Measurements from ENCODE around the gene RNPC3. TPM values are rescaled to one million over a fixed set of nuclear protein-coding genes. Genes with fewer than 3 reads are reported as not detected.
"Not testable (repeated sequence)": the region's sequence is repeated elsewhere in the genome, so short reads cannot be mapped to it uniquely, and the experiment has no call there.

The RNPC3 gene
- total and polyA plus RNA-seq, 9 of the 15 experiments (the other 6 are each of a cell fraction or from before 2014, with no cell fraction given), result 5.4 to 31.4 (median 17.1) TPM

- in situ Hi-C loops (cut with MboI), result no loop called here
- ATAC-seq, result no peak
- intact Hi-C loops (cut with micrococcal nuclease), result no loop called here
- no peak for FAIRE-seq
- TF ChIP-seq ETV6 (IDR thresholded peaks at IDR 0.05; ENCODE audit: borderline replicate concordance in 1 of 2, low read depth in 2 of 2, low read length in 1 of 2) (no peak), ETV6 (CRISPR knock-in tag; IDR thresholded peaks at IDR 0.05; ENCODE audit: borderline replicate concordance) (no peak), ZNF197 (CRISPR knock-in tag; IDR thresholded peaks at IDR 0.05; ENCODE audit: low read depth) (no peak), ZNF324 (CRISPR knock-in tag; IDR thresholded peaks at IDR 0.05) (no peak), MLLT1 (IDR thresholded peaks at IDR 0.05) (no peak), ZHX1 (conservative IDR thresholded peaks at IDR 0.05; ENCODE audit: low read length) (no peak), RAD21 (CRISPR knock-in tag; conservative IDR thresholded peaks at IDR 0.05 in 1 of 2, IDR thresholded peaks at IDR 0.05 in 1 of 2) (no peak), ZNF274 (IDR thresholded peaks at IDR 0.05; ENCODE audit: borderline replicate concordance, low read depth, low read length) (no peak), FOXA3 (CRISPR knock-in tag; conservative IDR thresholded peaks at IDR 0.05 in 1 of 2, IDR thresholded peaks at IDR 0.05 in 1 of 2) (no peak), SRSF9 (IDR thresholded peaks at IDR 0.05; ENCODE audit: borderline replicate concordance, low read depth, low read length) (no peak)
- BruUV-seq (replicated peaks), result no TSS peak
- Histone ChIP-seq H3K9me3 (replicated peaks; ENCODE audit: control insufficient read depth, insufficient read depth, low read depth, low read length) (no peaks in the 10 kb centered on the region), H3K79me2 (ENCODE audit: control insufficient read depth, insufficient read depth, low read length) (no peaks in the 10 kb centered on the region), H3K4me1 (replicated peaks in 1 of 2; ENCODE audit: control insufficient read depth in 2 of 2, insufficient read depth in 2 of 2, low read length in 2 of 2) (no peaks in the 10 kb centered on the region), H3K4me3 (no peak overlapping the region), H2AFZ (ENCODE audit: low read depth, low read length) (no peak overlapping the region), H4K20me1 (replicated peaks; ENCODE audit: control insufficient read depth, insufficient read depth, low read length) (no peaks in the 10 kb centered on the region), H3K4me2 (ENCODE audit: insufficient read depth, low read length) (no peak overlapping the region), H3K27me3 (ENCODE audit: control insufficient read depth in 2 of 2, insufficient read depth in 2 of 2, low read length in 2 of 2) (no peaks in the 10 kb centered on the region), H3K9ac (ENCODE audit: insufficient read depth in 1 of 2, low read depth in 2 of 2, low read length in 2 of 2) (no peak overlapping the region), H3K27ac (ENCODE audit: extremely low read depth, low read depth, low read length) (no peak overlapping the region), H3K36me3 (ENCODE audit: control insufficient read depth, insufficient read depth, low read length) (peaks cover 3% of the 10 kb centered on the region; the same call in 1 of the 3 replicates), H3K9me1 (ENCODE audit: control insufficient read depth, insufficient read depth, low read length) (no peaks in the 10 kb centered on the region)
- ChIA-PET CTCF (ENCODE audit: low intra/inter-chr PET ratio) (no interaction called here), POLR2A (no interaction called here)
- DNase-seq (ENCODE audit: extremely low read depth in 1 of 4, low spot score in 3 of 4), result no peak
These were observed 34.9 kb downstream of the RNPC3 start for GRCh38 chr1:103560427-103560826.

GRCh38 chr1:103561124-103561523, 35.6 kb downstream of the RNPC3 start:
- BruUV-seq (replicated peaks), result not testable (repeated sequence)

More at GRCh38 chr1:103561124-103561523, 35.6 kb downstream of the RNPC3 start:
- H3K9me3 ChIP-seq (replicated peaks; ENCODE audit: control insufficient read depth, insufficient read depth, low read depth, low read length); POLR2A ChIA-PET; H3K9ac ChIP-seq (ENCODE audit: insufficient read depth in 1 of 2, low read depth in 2 of 2, low read length in 2 of 2); intact Hi-C loops (cut with micrococcal nuclease); H4K20me1 ChIP-seq (replicated peaks; ENCODE audit: control insufficient read depth, insufficient read depth, low read length); H3K4me3 ChIP-seq; H3K9me1 ChIP-seq (ENCODE audit: control insufficient read depth, insufficient read depth, low read length); H3K27me3 ChIP-seq (ENCODE audit: control insufficient read depth in 2 of 2, insufficient read depth in 2 of 2, low read length in 2 of 2); H3K4me1 ChIP-seq (replicated peaks in 1 of 2; ENCODE audit: control insufficient read depth in 2 of 2, insufficient read depth in 2 of 2, low read length in 2 of 2); ATAC-seq; in situ Hi-C loops (cut with MboI); FAIRE-seq; H3K4me2 ChIP-seq (ENCODE audit: insufficient read depth, low read length); H3K27ac ChIP-seq (ENCODE audit: extremely low read depth, low read depth, low read length); H3K79me2 ChIP-seq (ENCODE audit: control insufficient read depth, insufficient read depth, low read length); CTCF ChIA-PET (ENCODE audit: low intra/inter-chr PET ratio); H3K36me3 ChIP-seq (ENCODE audit: control insufficient read depth, insufficient read depth, low read length); DNase-seq (ENCODE audit: extremely low read depth in 1 of 4, low spot score in 3 of 4); H2AFZ ChIP-seq (ENCODE audit: low read depth, low read length): not testable (repeated sequence)
- 11% methylated on average over 3 of the region's 3 CpGs for WGBS (ENCODE audit: insufficient coverage, low coverage, missing lambda C conversion rate)
